Neural cell (in vitro differentiated cells): Measurements from ENCODE around the gene NUDT1. TPM values are rescaled to one million over a fixed set of nuclear protein-coding genes. Genes with fewer than 3 reads are reported as not detected.

Source experiments
- H2AFZ ChIP-seq: fragments of 200-600, 300-800 bp; sonication (generic), shearing (Covaris generic); 2 replicates; pipeline ENCODE4 v1.6.0; 2014; ENCODE audit warnings: low read depth, mild to moderate bottlenecking, antibody characterized with exemption, low read length, moderate library complexity
- H3F3A ChIP-seq: fragments of 200-600 bp; shearing (Covaris generic); 2 replicates; pipeline ENCODE4 v1.6.1; 2016; ENCODE audit warnings: mild to moderate bottlenecking, moderate library complexity, mixed read lengths, antibody characterized with exemption, low read length; ENCODE audit not compliant: insufficient read depth, poor library complexity, severe bottlenecking
- H3K27ac ChIP-seq: fragments of 200-600, 300-800 bp; sonication (generic), shearing (Covaris generic); 2 replicates; pipeline ENCODE4 v1.5.1; 2014; ENCODE audit warnings: mild to moderate bottlenecking, low read length, moderate library complexity
- H3K27me3 ChIP-seq: fragments of 300-800, 200-600 bp; sonication (generic), shearing (Covaris generic); 2 replicates; pipeline ENCODE4 v1.6.0; 2014; ENCODE audit warnings: mild to moderate bottlenecking, low read depth, low read length, moderate library complexity; ENCODE audit not compliant: insufficient read depth
- H3K36me3 ChIP-seq: fragments of 300-800, 200-600 bp; sonication (generic), shearing (Covaris generic); 2 replicates; pipeline ENCODE4 v1.5.1; 2014; ENCODE audit warnings: mild to moderate bottlenecking, antibody characterized with exemption, low read length, moderate library complexity; ENCODE audit not compliant: insufficient read depth
- H3K4me2 ChIP-seq: fragments of 300-800, 200-600 bp; sonication (generic), shearing (Covaris generic); 2 replicates; pipeline ENCODE4 v1.6.0; 2014; ENCODE audit warnings: mild to moderate bottlenecking, low read length
- H3K4me3 ChIP-seq: fragments of 300-800, 200-600 bp; sonication (generic), shearing (Covaris generic); 2 replicates; pipeline ENCODE4 v1.5.1; 2014; ENCODE audit warnings: mild to moderate bottlenecking, low read length, moderate library complexity
- H3K79me2 ChIP-seq: fragments of 200-600 bp; shearing (Covaris generic); replicated peaks from 2 replicates; pipeline ENCODE4 v1.6.0; 2014; ENCODE audit warnings: mild to moderate bottlenecking, low read length, moderate library complexity; ENCODE audit not compliant: insufficient read depth
- H3K9ac ChIP-seq: fragments of 300-800, 200-600 bp; sonication (generic), shearing (Covaris generic); 2 replicates; pipeline ENCODE4 v1.6.1; 2016; ENCODE audit warnings: mild to moderate bottlenecking, low read length, mixed read lengths
- H3K9me2 ChIP-seq: fragments of 200-600 bp; shearing (Covaris generic); 2 replicates; pipeline ENCODE4 v1.6.1; 2016; ENCODE audit warnings: mild to moderate bottlenecking, low read length, mixed read lengths; ENCODE audit not compliant: insufficient read depth
- H3K9me3 ChIP-seq: fragments of 200-600, 300-800 bp; sonication (generic), shearing (Covaris generic); 2 replicates; pipeline ENCODE4 v1.6.1; 2016; ENCODE audit warnings: mild to moderate bottlenecking, mixed run types, low read length, moderate library complexity, mixed read lengths
- H4K20me1 ChIP-seq: fragments of 200-600 bp; shearing (Covaris generic); 2 replicates; pipeline ENCODE4 v1.6.1; 2016; ENCODE audit warnings: mild to moderate bottlenecking, mixed run types; ENCODE audit not compliant: insufficient read depth
- CTCF ChIP-seq: fragments of 450-650 bp; IDR thresholded peaks from 2 replicates; pipeline ENCODE4 v1.5.1; 2014; ENCODE audit warnings: antibody characterized with exemption, mild to moderate bottlenecking, moderate library complexity; ENCODE audit not compliant: poor library complexity, severe bottlenecking
- EP300 ChIP-seq: fragments of 450-650 bp; conservative IDR thresholded peaks from 2 replicates; pipeline ENCODE4 v1.6.1; 2014; ENCODE audit warnings: antibody characterized with exemption, mild to moderate bottlenecking, moderate library complexity; ENCODE audit not compliant: poor library complexity, severe bottlenecking
- EZH2 ChIP-seq: fragments of 200-600, 300-800 bp; shearing (Covaris generic), sonication (generic); IDR thresholded peaks from 2 replicates; pipeline ENCODE4 v1.6.1; 2014; ENCODE audit warnings: antibody characterized with exemption, low read length, borderline replicate concordance, mild to moderate bottlenecking; ENCODE audit not compliant: insufficient read depth, poor library complexity, severe bottlenecking
- MXI1 ChIP-seq: fragments of 450-650 bp; conservative IDR thresholded peaks from 2 replicates; pipeline ENCODE4 v1.6.1; 2014; ENCODE audit warnings: antibody characterized with exemption, mild to moderate bottlenecking; ENCODE audit not compliant: poor library complexity, severe bottlenecking
- POLR2AphosphoS5 ChIP-seq: IDR thresholded peaks from 2 replicates; pipeline ENCODE4 v1.6.1; 2012
- RAD21 ChIP-seq: fragments of 450-650 bp; conservative IDR thresholded peaks from 2 replicates; pipeline ENCODE4 v1.6.1; 2014; ENCODE audit warnings: antibody characterized with exemption, mild to moderate bottlenecking, moderate library complexity
- SMC3 ChIP-seq: fragments of 450-650 bp; conservative IDR thresholded peaks from 2 replicates; pipeline ENCODE4 v1.6.1; 2014; ENCODE audit warnings: antibody characterized with exemption, mild to moderate bottlenecking, moderate library complexity; ENCODE audit not compliant: poor library complexity
- TAF1 ChIP-seq: IDR thresholded peaks from 2 replicates; pipeline ENCODE4 v1.6.1; 2012; ENCODE audit warnings: low read depth
- polyA plus RNA-seq: library from polyadenylated mRNA; depleted of rRNA; stranded (reverse); fragments of >200 nt; gene quantifications from 2 replicates; pipeline ENCODE4 v1.2.3, GENCODE V29; 2014
- TF ChIP-seq, protein P1 (sequence below): IDR thresholded peaks from 2 replicates; pipeline ENCODE4 v1.6.1; 2012; ENCODE audit warnings: borderline replicate concordance

NUDT1 gene
- polyA plus RNA-seq, 1 donor from 2014 or later = 67.8 TPM

GRCh38 chr7:2193575-2194305, 48.3 kb upstream of the NUDT1 start:
- Histone ChIP-seq H3K9me3 (no peaks in the 10 kb centered on the region), H3K4me2 (no peak overlapping the region), H3F3A (no peaks in the 10 kb centered on the region), H3K9me2 (no peaks in the 10 kb centered on the region), H3K9ac (no peak overlapping the region), H3K27me3 (no peaks in the 10 kb centered on the region), H3K4me3 (no peak overlapping the region), H4K20me1 (no peaks in the 10 kb centered on the region), H3K27ac (no peak overlapping the region), H3K79me2 (no peaks in the 10 kb centered on the region), H3K36me3 (peaks cover 10% of the 10 kb centered on the region), H2AFZ (no peak overlapping the region)
- no peak for TF ChIP-seq POLR2AphosphoS5
- no peak for TF ChIP-seq CTCF
- no peak for TF ChIP-seq MXI1
- no peak for TF ChIP-seq RAD21
- TF ChIP-seq TAF1 = no peak
- no peak for TF ChIP-seq SMC3
- TF ChIP-seq, protein P1, sequence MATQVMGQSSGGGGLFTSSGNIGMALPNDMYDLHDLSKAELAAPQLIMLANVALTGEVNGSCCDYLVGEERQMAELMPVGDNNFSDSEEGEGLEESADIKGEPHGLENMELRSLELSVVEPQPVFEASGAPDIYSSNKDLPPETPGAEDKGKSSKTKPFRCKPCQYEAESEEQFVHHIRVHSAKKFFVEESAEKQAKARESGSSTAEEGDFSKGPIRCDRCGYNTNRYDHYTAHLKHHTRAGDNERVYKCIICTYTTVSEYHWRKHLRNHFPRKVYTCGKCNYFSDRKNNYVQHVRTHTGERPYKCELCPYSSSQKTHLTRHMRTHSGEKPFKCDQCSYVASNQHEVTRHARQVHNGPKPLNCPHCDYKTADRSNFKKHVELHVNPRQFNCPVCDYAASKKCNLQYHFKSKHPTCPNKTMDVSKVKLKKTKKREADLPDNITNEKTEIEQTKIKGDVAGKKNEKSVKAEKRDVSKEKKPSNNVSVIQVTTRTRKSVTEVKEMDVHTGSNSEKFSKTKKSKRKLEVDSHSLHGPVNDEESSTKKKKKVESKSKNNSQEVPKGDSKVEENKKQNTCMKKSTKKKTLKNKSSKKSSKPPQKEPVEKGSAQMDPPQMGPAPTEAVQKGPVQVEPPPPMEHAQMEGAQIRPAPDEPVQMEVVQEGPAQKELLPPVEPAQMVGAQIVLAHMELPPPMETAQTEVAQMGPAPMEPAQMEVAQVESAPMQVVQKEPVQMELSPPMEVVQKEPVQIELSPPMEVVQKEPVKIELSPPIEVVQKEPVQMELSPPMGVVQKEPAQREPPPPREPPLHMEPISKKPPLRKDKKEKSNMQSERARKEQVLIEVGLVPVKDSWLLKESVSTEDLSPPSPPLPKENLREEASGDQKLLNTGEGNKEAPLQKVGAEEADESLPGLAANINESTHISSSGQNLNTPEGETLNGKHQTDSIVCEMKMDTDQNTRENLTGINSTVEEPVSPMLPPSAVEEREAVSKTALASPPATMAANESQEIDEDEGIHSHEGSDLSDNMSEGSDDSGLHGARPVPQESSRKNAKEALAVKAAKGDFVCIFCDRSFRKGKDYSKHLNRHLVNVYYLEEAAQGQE = no peak
- no peak for TF ChIP-seq EZH2
- no peak for TF ChIP-seq EP300

DNA sequence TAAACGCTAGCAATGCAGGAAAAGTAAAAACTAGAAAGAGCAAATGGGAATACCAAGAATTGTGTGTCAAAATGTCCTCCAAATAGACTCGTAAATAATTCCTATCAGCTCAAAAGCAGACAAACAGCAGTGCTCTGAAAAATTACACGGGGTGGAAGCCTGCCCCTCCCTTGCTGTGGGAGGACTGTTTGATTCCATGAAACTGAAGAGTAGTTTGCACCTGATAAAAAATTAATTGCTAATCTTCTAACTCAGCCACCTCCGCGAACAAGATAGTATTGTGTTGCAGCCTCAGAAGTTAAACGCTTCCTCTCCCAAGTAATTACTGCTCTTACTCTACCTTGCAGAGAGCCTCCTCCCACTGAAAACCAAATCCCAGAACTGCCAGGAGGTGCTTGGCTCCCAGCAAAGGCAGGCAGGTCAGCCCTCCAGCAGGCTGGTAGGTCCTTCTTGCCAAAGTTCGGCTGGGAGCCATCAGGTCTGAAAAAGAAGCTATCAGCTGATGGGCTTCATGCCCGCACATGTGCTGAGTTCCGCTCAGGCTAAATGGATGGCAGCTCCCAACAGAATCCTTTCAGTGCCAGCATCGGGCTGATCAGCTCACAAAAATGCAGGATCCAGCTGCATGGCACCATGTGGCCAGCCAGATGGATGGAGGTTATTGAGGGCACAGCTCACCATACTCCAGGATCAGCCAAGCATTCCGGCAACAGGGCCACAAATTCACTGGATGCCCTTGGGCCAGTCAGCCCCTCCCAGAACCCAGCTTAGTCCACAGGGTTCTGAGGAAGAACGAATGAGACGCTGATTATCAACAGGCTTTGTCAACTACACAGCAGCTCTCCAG, 46.4 kb upstream of the NUDT1 start:
- Histone ChIP-seq H3K9ac (no peak overlapping the region), H3K4me2 (no peak overlapping the region), H3K79me2 (no peaks in the 10 kb centered on the region), H3K9me2 (no peaks in the 10 kb centered on the region), H3K9me3 (no peaks in the 10 kb centered on the region), H3K36me3 (peaks cover 4% of the 10 kb centered on the region), H4K20me1 (no peaks in the 10 kb centered on the region), H2AFZ (no peak overlapping the region), H3F3A (no peaks in the 10 kb centered on the region), H3K27me3 (no peaks in the 10 kb centered on the region), H3K27ac (no peak overlapping the region), H3K4me3 (no peak overlapping the region)
- TF ChIP-seq POLR2AphosphoS5 = no peak
- TF ChIP-seq SMC3 = no peak
- no peak for TF ChIP-seq MXI1
